ENCODE measurements around the gene MN1.

Gene MN1

GRCh38 chr22:27825174-27825573 lies 23.6 kb upstream of the MN1 start:
- H3K27ac ChIP-seq (ENCODE audit: low read depth, low read length) = no peak overlapping the region
- H3K9ac ChIP-seq (ENCODE audit: low read length) = no peak overlapping the region
- H3K27me3 ChIP-seq (ENCODE audit: control insufficient read depth, insufficient read depth, low read length) = no peaks in the 10 kb centered on the region
- no peaks in the 10 kb centered on the region for H3K36me3 ChIP-seq (ENCODE audit: control insufficient read depth, insufficient read depth, low read length)
- peaks cover 3% of the 10 kb centered on the region; the same call in 1 of the 2 replicates for H3K4me1 ChIP-seq (ENCODE audit: control insufficient read depth, insufficient read depth, low read length)
- H3K9me3 ChIP-seq (ENCODE audit: control insufficient read depth, insufficient read depth, low read depth, low read length) = no peaks in the 10 kb centered on the region; the same call in 1 of the 2 replicates
- H3K4me3 ChIP-seq (ENCODE audit: low read depth, low read length) = no peak overlapping the region

GRCh38 chr22:27823221-27823620 lies 21.7 kb upstream of the MN1 start:
- Histone ChIP-seq H3K9me3 (ENCODE audit: control insufficient read depth, insufficient read depth, low read depth, low read length) (peaks cover 4% of the 10 kb centered on the region; the same call in 1 of the 2 replicates), H3K9ac (ENCODE audit: low read length) (no peak overlapping the region), H3K27ac (ENCODE audit: low read depth, low read length) (no peak overlapping the region), H3K4me3 (ENCODE audit: low read depth, low read length) (no peak overlapping the region), H3K4me1 (ENCODE audit: control insufficient read depth, insufficient read depth, low read length) (no peaks in the 10 kb centered on the region), H3K36me3 (ENCODE audit: control insufficient read depth, insufficient read depth, low read length) (no peaks in the 10 kb centered on the region), H3K27me3 (ENCODE audit: control insufficient read depth, insufficient read depth, low read length) (no peaks in the 10 kb centered on the region)

GRCh38 chr22:27820896-27821866 lies 19.6 kb upstream of the MN1 start:
- H3K9me3 ChIP-seq (ENCODE audit: control insufficient read depth, insufficient read depth, low read depth, low read length) = peaks cover 4% of the 10 kb centered on the region; the same call in 1 of the 2 replicates
- H3K27me3 ChIP-seq (ENCODE audit: control insufficient read depth, insufficient read depth, low read length) = no peaks in the 10 kb centered on the region; the same call in 1 of the 2 replicates
- no peak overlapping the region for H3K9ac ChIP-seq (ENCODE audit: low read length)
- H3K4me3 ChIP-seq (ENCODE audit: low read depth, low read length) = no peak overlapping the region
- H3K4me1 ChIP-seq (ENCODE audit: control insufficient read depth, insufficient read depth, low read length) = no peaks in the 10 kb centered on the region
- no peak overlapping the region for H3K27ac ChIP-seq (ENCODE audit: low read depth, low read length)
- no peaks in the 10 kb centered on the region for H3K36me3 ChIP-seq (ENCODE audit: control insufficient read depth, insufficient read depth, low read length)

GRCh38 chr22:27816552-27816951 lies 15.0 kb upstream of the MN1 start:
- Histone ChIP-seq H3K9ac (ENCODE audit: low read length) (no peak overlapping the region), H3K4me1 (ENCODE audit: control insufficient read depth, insufficient read depth, low read length) (peaks cover 2% of the 10 kb centered on the region; the same call in 1 of the 2 replicates), H3K36me3 (ENCODE audit: control insufficient read depth, insufficient read depth, low read length) (no peaks in the 10 kb centered on the region), H3K9me3 (ENCODE audit: control insufficient read depth, insufficient read depth, low read depth, low read length) (peaks cover 4% of the 10 kb centered on the region; the same call in 1 of the 2 replicates), H3K27me3 (ENCODE audit: control insufficient read depth, insufficient read depth, low read length) (peaks cover 7% of the 10 kb centered on the region; the same call in 1 of the 2 replicates), H3K27ac (ENCODE audit: low read depth, low read length) (no peak overlapping the region), H3K4me3 (ENCODE audit: low read depth, low read length) (no peak overlapping the region)

- H3K36me3 ChIP-seq (ENCODE audit: control insufficient read depth, insufficient read depth, low read length) = no peaks in the 10 kb centered on the region
- peaks cover 8% of the 10 kb centered on the region for H3K4me1 ChIP-seq (ENCODE audit: control insufficient read depth, insufficient read depth, low read length)
- no peak overlapping the region for H3K4me3 ChIP-seq (ENCODE audit: low read depth, low read length)
- peaks cover 13% of the 10 kb centered on the region; the same call in 1 of the 2 replicates for H3K27me3 ChIP-seq (ENCODE audit: control insufficient read depth, insufficient read depth, low read length)
- no peak overlapping the region for H3K27ac ChIP-seq (ENCODE audit: low read depth, low read length)
- H3K9me3 ChIP-seq (ENCODE audit: control insufficient read depth, insufficient read depth, low read depth, low read length) = peaks cover 4% of the 10 kb centered on the region; the same call in 1 of the 2 replicates
- H3K9ac ChIP-seq (ENCODE audit: low read length) = no peak overlapping the region
Measured at GRCh38 chr22:27815826-27816530, 14.4 kb upstream of the MN1 start.

- H3K9ac ChIP-seq (ENCODE audit: low read length) = no peak overlapping the region
- peaks cover 15% of the 10 kb centered on the region; the same call in 1 of the 2 replicates for H3K27me3 ChIP-seq (ENCODE audit: control insufficient read depth, insufficient read depth, low read length)
- no peak overlapping the region for H3K27ac ChIP-seq (ENCODE audit: low read depth, low read length)
- no peak overlapping the region for H3K4me3 ChIP-seq (ENCODE audit: low read depth, low read length)
- peaks cover 2% of the 10 kb centered on the region; the same call in 1 of the 2 replicates for H3K9me3 ChIP-seq (ENCODE audit: control insufficient read depth, insufficient read depth, low read depth, low read length)
- H3K4me1 ChIP-seq (ENCODE audit: control insufficient read depth, insufficient read depth, low read length) = peaks cover 18% of the 10 kb centered on the region
- H3K36me3 ChIP-seq (ENCODE audit: control insufficient read depth, insufficient read depth, low read length) = no peaks in the 10 kb centered on the region
Measured at GRCh38 chr22:27814993-27815392, 13.4 kb upstream of the MN1 start.

GRCh38 chr22:27811778-27812177 lies 10.2 kb upstream of the MN1 start:
- Histone ChIP-seq H3K4me3 (ENCODE audit: low read depth, low read length) (no peak overlapping the region), H3K27me3 (ENCODE audit: control insufficient read depth, insufficient read depth, low read length) (peaks cover 43% of the 10 kb centered on the region), H3K27ac (ENCODE audit: low read depth, low read length) (no peak overlapping the region), H3K9me3 (ENCODE audit: control insufficient read depth, insufficient read depth, low read depth, low read length) (no peaks in the 10 kb centered on the region), H3K9ac (ENCODE audit: low read length) (no peak overlapping the region), H3K4me1 (ENCODE audit: control insufficient read depth, insufficient read depth, low read length) (peaks cover 26% of the 10 kb centered on the region), H3K36me3 (ENCODE audit: control insufficient read depth, insufficient read depth, low read length) (no peaks in the 10 kb centered on the region)

GRCh38 chr22:27810609-27811151 lies 9.1 kb upstream of the MN1 start:
- H3K4me3 ChIP-seq (ENCODE audit: low read depth, low read length) = peak overlapping the region; percentile 10; the same call in 1 of the 2 replicates
- no peaks in the 10 kb centered on the region for H3K36me3 ChIP-seq (ENCODE audit: control insufficient read depth, insufficient read depth, low read length)
- H3K27ac ChIP-seq (ENCODE audit: low read depth, low read length) = no peak overlapping the region
- peak overlapping the region; percentile 21 for H3K9ac ChIP-seq (ENCODE audit: low read length)
- H3K4me1 ChIP-seq (ENCODE audit: control insufficient read depth, insufficient read depth, low read length) = peaks cover 26% of the 10 kb centered on the region
- peaks cover 50% of the 10 kb centered on the region for H3K27me3 ChIP-seq (ENCODE audit: control insufficient read depth, insufficient read depth, low read length)
- no peaks in the 10 kb centered on the region for H3K9me3 ChIP-seq (ENCODE audit: control insufficient read depth, insufficient read depth, low read depth, low read length)

GRCh38 chr22:27809700-27810608 lies 8.4 kb upstream of the MN1 start:
- H3K36me3 ChIP-seq (ENCODE audit: control insufficient read depth, insufficient read depth, low read length) = no peaks in the 10 kb centered on the region
- H3K27ac ChIP-seq (ENCODE audit: low read depth, low read length) = no peak overlapping the region
- H3K9ac ChIP-seq (ENCODE audit: low read length) = peak overlapping the region; percentile 21
- H3K9me3 ChIP-seq (ENCODE audit: control insufficient read depth, insufficient read depth, low read depth, low read length) = no peaks in the 10 kb centered on the region
- peak overlapping the region; percentile 10; the same call in 1 of the 2 replicates for H3K4me3 ChIP-seq (ENCODE audit: low read depth, low read length)
- H3K27me3 ChIP-seq (ENCODE audit: control insufficient read depth, insufficient read depth, low read length) = peaks cover 52% of the 10 kb centered on the region
- peaks cover 26% of the 10 kb centered on the region for H3K4me1 ChIP-seq (ENCODE audit: control insufficient read depth, insufficient read depth, low read length)

GRCh38 chr22:27809226-27809603 lies 7.7 kb upstream of the MN1 start:
- H3K36me3 ChIP-seq (ENCODE audit: control insufficient read depth, insufficient read depth, low read length) = no peaks in the 10 kb centered on the region
- H3K27ac ChIP-seq (ENCODE audit: low read depth, low read length) = no peak overlapping the region
- no peak overlapping the region for H3K9ac ChIP-seq (ENCODE audit: low read length)
- H3K4me3 ChIP-seq (ENCODE audit: low read depth, low read length) = no peak overlapping the region
- H3K9me3 ChIP-seq (ENCODE audit: control insufficient read depth, insufficient read depth, low read depth, low read length) = no peaks in the 10 kb centered on the region
- peaks cover 33% of the 10 kb centered on the region for H3K4me1 ChIP-seq (ENCODE audit: control insufficient read depth, insufficient read depth, low read length)
- H3K27me3 ChIP-seq (ENCODE audit: control insufficient read depth, insufficient read depth, low read length) = peaks cover 59% of the 10 kb centered on the region

All from HUES6 (cell line).